ENCODE data around the gene RAMP1. TPM values are rescaled to one million over a fixed set of nuclear protein-coding genes. Genes with fewer than 3 reads are reported as not detected.
"Not testable (repeated sequence)": the region's sequence is repeated elsewhere in the genome, so short reads cannot be mapped to it uniquely, and the experiment has no call there.

Gene RAMP1
- total RNA-seq, 4 donors from 2014 or later: 10.0 to 16.1 (median 11.2) TPM

- Histone ChIP-seq H3K4me1 (no peaks in the 10 kb centered on the region), H3K27ac (no peak overlapping the region), H3K9me3 (no peaks in the 10 kb centered on the region), H3K4me3 (no peak overlapping the region), H3K36me3 (no peaks in the 10 kb centered on the region), H3K27me3 (peaks cover 2% of the 10 kb centered on the region)
- DNase-seq (ENCODE audit: low spot score in 2 of 2): no peak
- WGBS: 75% methylated on average over 3 of the region's 3 CpGs
- TF ChIP-seq POLR2A (IDR thresholded peaks at IDR 0.05): no peak
- TF ChIP-seq EP300 (IDR thresholded peaks at IDR 0.05): no peak
- no peak for TF ChIP-seq CTCF (IDR thresholded peaks at IDR 0.05)
- TF ChIP-seq POLR2AphosphoS5 (IDR thresholded peaks at IDR 0.05): no peak
Observed at GRCh38 chr2:237942513-237942899, 83.1 kb downstream of the RAMP1 start.

- no peak for TF ChIP-seq EP300 (IDR thresholded peaks at IDR 0.05)
- TF ChIP-seq POLR2A (IDR thresholded peaks at IDR 0.05): no peak
- no peak for TF ChIP-seq CTCF (IDR thresholded peaks at IDR 0.05)
- no peak for TF ChIP-seq POLR2AphosphoS5 (IDR thresholded peaks at IDR 0.05)
- Histone ChIP-seq H3K4me1 (no peaks in the 10 kb centered on the region), H3K36me3 (no peaks in the 10 kb centered on the region), H3K27ac (no peak overlapping the region), H3K9me3 (no peaks in the 10 kb centered on the region), H3K27me3 (peaks cover 2% of the 10 kb centered on the region), H3K4me3 (no peak overlapping the region)
- DNase-seq (ENCODE audit: low spot score in 2 of 2): no peak
- WGBS: 87% methylated on average over 7 of the region's 7 CpGs
Observed at GRCh38 chr2:237943395-237944094, 84.1 kb downstream of the RAMP1 start.

- no peak for TF ChIP-seq EP300 (IDR thresholded peaks at IDR 0.05)
- no peak for TF ChIP-seq CTCF (IDR thresholded peaks at IDR 0.05)
- no peak for TF ChIP-seq POLR2A (IDR thresholded peaks at IDR 0.05)
- no peak for TF ChIP-seq POLR2AphosphoS5 (IDR thresholded peaks at IDR 0.05)
- 81% methylated on average over 3 of the region's 4 CpGs for WGBS
Observed at GRCh38 chr2:237944302-237944701, 84.9 kb downstream of the RAMP1 start.

GRCh38 chr2:237946423-237946822, 87.0 kb downstream of the RAMP1 start:
- no peaks in the 10 kb centered on the region for H3K9me3 ChIP-seq
- H3K4me3 ChIP-seq: no peak overlapping the region
- no peaks in the 10 kb centered on the region for H3K36me3 ChIP-seq
- TF ChIP-seq POLR2A (IDR thresholded peaks at IDR 0.05) (no peak), CTCF (IDR thresholded peaks at IDR 0.05) (no peak), POLR2AphosphoS5 (IDR thresholded peaks at IDR 0.05) (no peak), EP300 (IDR thresholded peaks at IDR 0.05) (no peak)
- no peak overlapping the region for H3K27ac ChIP-seq
- WGBS: 53% methylated on average over 1 of the region's 1 CpG
- DNase-seq (ENCODE audit: low spot score in 2 of 2): no peak
- H3K27me3 ChIP-seq: peaks cover 2% of the 10 kb centered on the region
- no peaks in the 10 kb centered on the region for H3K4me1 ChIP-seq

More at GRCh38 chr2:237944302-237944701, 84.9 kb downstream of the RAMP1 start:
- no peaks in the 10 kb centered on the region for H3K4me1 ChIP-seq
- H3K4me3 ChIP-seq: no peak overlapping the region
- no peak overlapping the region for H3K27ac ChIP-seq
- H3K9me3 ChIP-seq: no peaks in the 10 kb centered on the region
- DNase-seq (ENCODE audit: low spot score in 2 of 2): no peak
- no peaks in the 10 kb centered on the region for H3K36me3 ChIP-seq
- peaks cover 2% of the 10 kb centered on the region for H3K27me3 ChIP-seq

- peaks cover 34% of the 10 kb centered on the region for H3K27me3 ChIP-seq
- H3K4me3 ChIP-seq; H3K4me1 ChIP-seq; H3K9me3 ChIP-seq; H3K36me3 ChIP-seq; H3K27ac ChIP-seq; DNase-seq (ENCODE audit: low spot score in 2 of 2): not testable (repeated sequence)
- 89% methylated on average over 4 of the region's 4 CpGs for WGBS
Observed at GRCh38 chr2:237951354-237951753, 91.9 kb downstream of the RAMP1 start.

GRCh38 chr2:237951878-237952277, 92.5 kb downstream of the RAMP1 start:
- Histone ChIP-seq H3K27ac (no peak overlapping the region), H3K4me3 (no peak overlapping the region), H3K36me3 (no peaks in the 10 kb centered on the region), H3K27me3 (peaks cover 35% of the 10 kb centered on the region), H3K9me3 (no peaks in the 10 kb centered on the region), H3K4me1 (peaks cover 9% of the 10 kb centered on the region)
- 85% methylated on average over 3 of the region's 3 CpGs for WGBS
- no peak for TF ChIP-seq POLR2A (IDR thresholded peaks at IDR 0.05)
- no peak for TF ChIP-seq CTCF (IDR thresholded peaks at IDR 0.05)
- TF ChIP-seq POLR2AphosphoS5 (IDR thresholded peaks at IDR 0.05): no peak
- TF ChIP-seq EP300 (IDR thresholded peaks at IDR 0.05): no peak
- no peak for DNase-seq (ENCODE audit: low spot score in 2 of 2)

Measured in suprapubic skin (tissue), 4 donors.